ENCODE results near the gene PRSS27.

The PRSS27 gene

GRCh38 chr16:2749936-2750335 is 29.9 kb upstream of the PRSS27 start:
- DNase-seq, result no peak

- no peak for DNase-seq
Measured at GRCh38 chr16:2749476-2749875, 29.5 kb upstream of the PRSS27 start.

- no peak for DNase-seq
Measured at GRCh38 chr16:2748757-2749455, 28.9 kb upstream of the PRSS27 start.

- no peak for DNase-seq
Measured at GRCh38 chr16:2745961-2746360, 25.9 kb upstream of the PRSS27 start.

- no peak for DNase-seq
Measured at GRCh38 chr16:2745116-2745890, 25.3 kb upstream of the PRSS27 start.

GRCh38 chr16:2744711-2745110 is 24.7 kb upstream of the PRSS27 start:
- no peak for DNase-seq

- DNase-seq, result no peak
Measured at GRCh38 chr16:2743007-2743810, 23.2 kb upstream of the PRSS27 start.

GRCh38 chr16:2742323-2743006 is 22.4 kb upstream of the PRSS27 start:
- no peak for DNase-seq

- DNase-seq, result no peak
Measured at GRCh38 chr16:2741168-2741567, 21.1 kb upstream of the PRSS27 start.

GRCh38 chr16:2740476-2740875 is 20.5 kb upstream of the PRSS27 start:
- DNase-seq, result no peak

- DNase-seq, result no peak
Measured at GRCh38 chr16:2739625-2740430, 19.8 kb upstream of the PRSS27 start.

GRCh38 chr16:2738615-2739014 is 18.6 kb upstream of the PRSS27 start:
- DNase-seq, result no peak

GRCh38 chr16:2737895-2738418 is 17.9 kb upstream of the PRSS27 start:
- no peak for DNase-seq

GRCh38 chr16:2737238-2737605 is 17.2 kb upstream of the PRSS27 start:
- DNase-seq, result no peak

- DNase-seq, result no peak
Measured at GRCh38 chr16:2736476-2737237, 16.6 kb upstream of the PRSS27 start.

- no peak for DNase-seq
Measured at GRCh38 chr16:2734844-2735515, 15.0 kb upstream of the PRSS27 start.

GRCh38 chr16:2728034-2728433 is 8.0 kb upstream of the PRSS27 start:
- no peak for DNase-seq

- DNase-seq, result no peak
Measured at GRCh38 chr16:2726923-2727322, 6.9 kb upstream of the PRSS27 start.

GRCh38 chr16:2724816-2725348 is 4.9 kb upstream of the PRSS27 start:
- no peak for DNase-seq

GRCh38 chr16:2724088-2724676 is 4.2 kb upstream of the PRSS27 start:
- no peak for DNase-seq

Measured in T1000 (cell line).